CD4-positive, alpha-beta T cell treated with Interleukin-21 for 1 hour (primary cell): Measurements from ENCODE around the gene TMEM204.
A peak's percentile ranks its signal among the peaks of the same experiment; 100 is the strongest.
"Not testable (repeated sequence)": the region's sequence is repeated elsewhere in the genome, so short reads cannot be mapped to it uniquely, and the experiment has no call there.

ENCODE experiments used
- DNase-seq: peaks from one replicate; pipeline ENCODE4 v3.0.0-alpha.2; 2020

TMEM204 gene

GRCh38 chr16:1560153-1560552 lies 26.7 kb downstream of the TMEM204 start:
- no peak for DNase-seq

DNA sequence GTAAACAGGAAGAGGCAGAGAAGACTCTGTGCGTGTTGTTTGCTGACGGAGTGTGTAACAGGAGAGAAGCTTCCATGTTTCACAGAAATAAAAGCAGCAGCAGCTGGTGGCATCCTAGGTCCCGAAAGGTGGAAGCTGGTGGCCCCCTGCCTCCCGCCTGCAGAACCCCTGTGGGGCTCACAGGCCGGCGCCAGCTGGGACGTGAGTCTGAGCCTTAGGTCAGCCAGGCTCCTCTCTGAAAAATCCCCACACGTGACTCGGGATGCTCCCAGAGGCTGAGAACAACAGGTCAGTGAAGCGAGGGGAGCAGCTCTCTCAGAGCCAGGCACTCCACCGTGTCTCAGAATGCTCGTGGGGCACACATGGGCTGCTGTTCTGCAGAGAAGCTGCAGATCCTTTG lies 27.4 kb downstream of the TMEM204 start:
- DNase-seq: no peak

- DNase-seq: no peak
Observed at GRCh38 chr16:1561266-1561665, 27.8 kb downstream of the TMEM204 start.

DNA sequence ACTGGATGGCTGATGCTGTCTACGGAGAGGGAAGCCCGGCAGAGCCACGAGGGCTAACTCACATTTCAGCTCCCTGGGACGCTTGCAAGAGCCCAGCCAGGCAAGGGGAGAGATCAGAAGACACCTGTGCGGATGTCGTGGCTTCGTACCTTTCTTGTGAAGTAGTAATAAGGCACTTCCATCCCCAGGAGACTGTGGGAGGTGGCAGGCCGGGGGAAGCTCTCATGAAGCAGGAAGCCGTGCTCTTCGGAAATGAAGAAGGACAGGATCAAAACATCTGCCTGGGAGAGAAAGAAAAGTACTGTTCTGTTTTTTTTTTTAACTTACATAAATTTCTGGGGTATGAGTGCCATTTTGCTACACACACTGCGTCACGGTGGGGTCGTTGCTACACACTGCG lies 28.4 kb downstream of the TMEM204 start:
- no peak for DNase-seq

- DNase-seq: no peak
Observed at GRCh38 chr16:1563786-1564185, 30.3 kb downstream of the TMEM204 start.

DNA sequence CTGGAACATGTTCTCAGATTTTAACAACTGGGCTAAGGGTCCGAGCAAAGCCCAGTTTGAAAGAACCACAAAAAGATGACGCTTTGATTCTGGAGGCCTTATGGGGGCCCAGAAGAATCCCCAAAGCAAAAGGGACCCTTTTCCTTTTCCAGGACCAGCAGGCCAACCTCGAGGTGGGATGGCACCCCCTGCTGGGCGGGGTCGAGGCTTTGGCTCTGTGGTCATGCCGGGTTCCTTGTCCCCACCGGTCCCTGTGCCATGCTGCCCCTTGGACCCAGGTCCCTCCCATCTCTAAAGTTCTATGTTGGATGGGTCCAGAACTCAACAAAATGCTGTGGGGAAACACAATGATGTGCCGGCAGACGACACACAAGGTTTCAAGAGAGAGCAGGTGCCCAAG lies 30.9 kb downstream of the TMEM204 start:
- DNase-seq: peak; percentile 9

DNA sequence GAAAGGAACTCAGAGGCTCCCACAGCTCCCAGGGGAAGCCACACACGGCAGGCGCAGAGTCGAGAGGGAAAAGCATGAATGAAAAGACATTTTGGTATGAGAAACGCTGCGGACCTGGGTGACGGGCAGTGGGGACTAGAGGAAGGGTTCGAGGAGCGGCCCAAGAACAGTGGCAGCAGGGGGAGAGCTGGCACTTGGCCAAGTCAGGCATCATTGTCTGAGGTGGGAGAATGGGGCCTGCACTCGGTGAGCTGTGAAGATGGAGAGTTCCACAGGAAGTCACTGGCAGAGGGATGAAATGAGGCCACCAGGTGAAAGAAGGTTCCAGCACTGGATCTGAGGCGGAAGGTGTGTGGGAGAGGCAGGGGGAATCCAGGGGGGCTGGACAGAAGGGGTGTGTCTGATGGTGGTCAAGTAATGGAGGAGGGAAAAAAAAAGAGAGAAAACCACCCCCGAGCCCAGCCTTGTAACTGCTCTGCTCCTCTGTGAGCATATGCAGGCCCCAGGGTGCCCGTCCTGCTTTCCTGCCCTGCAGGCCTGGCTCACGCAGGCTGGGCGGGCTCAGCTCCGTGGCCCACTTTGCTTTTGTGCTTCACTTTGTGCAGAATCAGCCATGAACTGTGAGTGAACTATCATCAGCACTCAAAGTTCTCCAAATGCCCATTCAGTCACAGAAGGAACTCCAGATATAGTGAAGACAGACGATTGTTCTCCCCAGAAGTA lies 31.8 kb downstream of the TMEM204 start:
- DNase-seq: no peak

- no peak for DNase-seq
Observed at GRCh38 chr16:1567988-1568387, 34.5 kb downstream of the TMEM204 start.

DNA sequence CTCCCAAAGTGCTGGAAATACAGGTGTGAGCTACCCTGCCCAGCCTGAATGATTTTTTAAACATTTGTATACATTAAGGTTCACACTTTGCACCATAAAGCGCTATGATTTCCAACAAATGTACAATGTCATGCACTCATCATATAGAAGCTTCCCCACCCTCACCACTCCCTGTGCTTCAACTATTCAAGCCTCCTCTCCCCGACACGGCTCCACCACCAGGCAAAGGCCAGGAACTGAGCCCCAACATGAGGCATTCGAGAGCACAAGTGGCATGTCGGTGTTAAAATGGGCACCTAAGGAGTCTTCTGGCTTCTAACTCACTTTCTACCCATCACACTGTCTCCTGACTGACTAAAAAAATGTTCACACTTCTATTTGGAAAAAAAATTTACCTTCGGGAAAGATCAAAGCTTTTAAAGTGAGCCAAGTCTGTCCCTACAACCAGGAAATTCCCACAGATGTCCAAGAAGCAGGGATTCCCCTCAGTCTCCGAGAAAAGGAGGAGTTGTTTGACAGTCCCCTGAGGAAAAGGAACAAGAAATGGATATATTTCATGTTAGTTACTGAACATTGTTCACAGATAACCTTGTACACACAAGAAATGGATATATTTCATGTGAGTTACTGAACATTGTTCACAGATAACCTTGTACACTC lies 37.7 kb downstream of the TMEM204 start:
- DNase-seq: no peak

DNA sequence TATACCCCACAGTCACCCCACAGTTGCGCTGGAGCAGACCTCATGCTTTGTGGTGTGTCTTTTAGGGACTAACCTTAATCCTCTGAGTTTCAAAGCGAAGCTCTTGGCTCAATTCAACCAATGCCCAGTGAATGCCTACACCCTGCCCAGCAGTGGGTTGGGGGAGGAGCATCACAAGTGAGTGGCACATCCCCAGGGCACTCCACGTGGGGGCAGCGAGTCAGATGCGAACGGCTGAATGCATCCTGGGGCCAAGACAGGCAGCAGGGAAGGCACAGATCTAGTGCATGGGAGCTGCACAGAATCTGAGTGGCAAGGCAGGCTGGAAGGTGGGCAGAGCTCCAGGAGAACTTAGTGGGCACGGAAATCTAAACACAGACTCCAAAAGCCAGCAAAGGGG lies 39.2 kb downstream of the TMEM204 start:
- no peak for DNase-seq

DNA sequence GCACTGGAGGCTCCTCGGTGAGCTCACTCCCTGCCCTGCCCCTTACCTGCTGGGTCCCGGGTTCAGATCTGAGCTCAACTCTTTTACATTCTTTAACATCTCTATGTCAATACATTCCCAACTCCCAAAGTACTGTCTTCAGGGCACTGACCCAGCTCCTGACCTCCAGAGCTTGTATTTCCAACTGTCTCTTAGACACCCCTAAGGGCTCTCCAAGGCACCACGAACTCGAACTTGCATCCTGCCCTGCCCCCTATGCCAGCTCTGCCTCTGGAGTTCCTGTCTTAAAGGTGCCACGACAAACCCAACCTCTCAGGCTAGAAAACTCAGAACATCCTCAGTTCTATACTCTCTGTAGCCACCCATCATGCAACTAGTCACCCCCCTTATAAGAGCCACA lies 39.8 kb downstream of the TMEM204 start:
- DNase-seq: no peak

DNA sequence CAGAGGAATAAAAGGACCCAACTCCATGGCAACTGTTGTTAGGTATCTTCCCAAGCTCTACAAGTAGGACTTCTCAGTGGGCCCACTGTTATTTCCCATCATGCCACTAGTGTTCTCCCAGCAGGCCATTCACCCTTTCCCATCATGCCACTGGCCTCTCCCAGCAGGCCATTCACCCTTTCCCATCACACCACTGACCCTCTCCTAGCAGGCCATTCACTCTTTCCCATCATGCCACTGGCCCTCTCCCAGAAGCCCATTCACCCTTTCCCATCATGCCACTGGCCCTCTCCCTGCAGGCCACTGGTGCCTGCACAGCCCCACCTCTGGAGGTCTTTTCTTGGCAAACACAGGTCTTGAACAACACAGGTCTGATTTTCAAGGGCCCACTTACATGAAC lies 42.1 kb downstream of the TMEM204 start:
- DNase-seq: no peak

DNA sequence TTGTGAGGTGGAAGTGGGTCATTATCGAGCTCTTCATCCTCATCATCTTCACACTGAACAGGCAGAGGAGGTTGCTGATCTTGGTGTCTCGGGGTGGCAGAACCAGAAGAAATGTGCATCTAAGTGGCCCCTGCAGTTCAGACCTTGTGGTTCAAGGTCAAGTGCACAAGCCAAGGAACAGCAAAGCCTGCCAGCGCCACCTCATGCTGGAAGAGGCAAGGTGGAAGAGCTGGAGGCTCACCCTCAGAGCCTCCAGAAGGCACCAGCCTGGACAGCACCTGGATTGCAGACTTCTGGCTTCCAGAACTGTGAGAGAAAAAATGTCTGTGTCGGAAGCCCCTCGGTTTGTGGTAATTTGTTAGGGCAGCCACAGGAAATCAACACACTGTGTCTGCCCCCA lies 45.7 kb downstream of the TMEM204 start:
- peak; percentile 32 for DNase-seq

GRCh38 chr16:1580256-1580655 lies 46.8 kb downstream of the TMEM204 start:
- DNase-seq: no peak

DNA sequence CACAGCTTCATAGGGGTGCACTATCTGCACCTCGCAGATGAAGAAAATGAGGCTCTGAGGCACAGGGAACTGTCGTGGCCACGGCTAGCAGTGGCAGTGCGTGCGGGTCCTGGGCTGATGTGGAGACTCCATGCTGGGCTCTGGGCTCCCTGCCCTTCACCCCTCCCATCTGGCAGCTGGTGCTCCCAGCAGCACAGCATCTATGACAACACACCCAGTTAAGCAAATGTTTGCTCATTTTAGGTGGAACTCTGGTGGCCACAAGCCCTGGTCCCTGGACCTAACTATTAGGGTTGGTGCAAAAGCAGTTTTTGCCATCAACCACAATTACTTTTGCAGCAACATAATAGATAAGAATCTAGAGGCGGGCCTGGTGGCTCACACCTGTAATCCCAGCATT lies 47.5 kb downstream of the TMEM204 start:
- no peak for DNase-seq

DNA sequence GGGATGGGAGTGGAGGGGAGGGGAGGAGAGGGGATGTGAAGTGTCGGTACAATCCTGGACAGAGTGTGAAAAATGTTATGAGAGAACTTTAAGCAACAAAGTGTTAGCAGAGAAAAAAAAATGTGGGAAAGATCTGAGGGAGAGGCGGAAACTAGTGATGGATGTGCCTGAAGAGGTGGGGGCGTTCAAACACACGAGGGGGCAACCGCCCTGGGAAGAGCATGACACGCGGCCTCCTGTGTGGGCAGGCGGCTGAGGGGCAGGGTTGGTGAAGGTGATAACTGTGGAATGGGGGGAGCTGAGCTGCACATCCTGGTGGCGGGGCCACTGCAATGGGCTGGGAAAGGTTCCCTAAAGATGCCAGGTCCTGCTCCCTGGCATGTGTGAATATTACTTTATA lies 48.3 kb downstream of the TMEM204 start:
- DNase-seq: no peak

DNA sequence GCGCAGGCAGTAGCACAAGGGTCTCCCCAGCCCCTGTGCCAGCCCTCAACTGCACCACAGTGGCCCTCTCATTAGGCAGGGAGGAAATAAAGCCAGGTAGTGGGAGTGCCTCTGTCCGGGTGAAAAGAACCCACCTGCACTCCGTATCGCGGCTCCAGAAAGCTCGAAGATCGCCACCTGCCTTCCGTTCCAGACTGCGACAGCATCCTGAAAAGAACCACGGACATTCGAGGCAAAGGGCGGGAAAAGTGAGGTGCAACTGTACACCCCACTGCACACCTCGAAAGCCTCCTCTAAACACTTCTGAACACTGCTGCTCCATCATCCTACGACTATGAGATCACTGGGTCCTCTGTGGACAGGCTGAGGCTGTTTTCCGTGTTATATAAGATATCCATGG lies 49.7 kb downstream of the TMEM204 start:
- no peak for DNase-seq

DNA sequence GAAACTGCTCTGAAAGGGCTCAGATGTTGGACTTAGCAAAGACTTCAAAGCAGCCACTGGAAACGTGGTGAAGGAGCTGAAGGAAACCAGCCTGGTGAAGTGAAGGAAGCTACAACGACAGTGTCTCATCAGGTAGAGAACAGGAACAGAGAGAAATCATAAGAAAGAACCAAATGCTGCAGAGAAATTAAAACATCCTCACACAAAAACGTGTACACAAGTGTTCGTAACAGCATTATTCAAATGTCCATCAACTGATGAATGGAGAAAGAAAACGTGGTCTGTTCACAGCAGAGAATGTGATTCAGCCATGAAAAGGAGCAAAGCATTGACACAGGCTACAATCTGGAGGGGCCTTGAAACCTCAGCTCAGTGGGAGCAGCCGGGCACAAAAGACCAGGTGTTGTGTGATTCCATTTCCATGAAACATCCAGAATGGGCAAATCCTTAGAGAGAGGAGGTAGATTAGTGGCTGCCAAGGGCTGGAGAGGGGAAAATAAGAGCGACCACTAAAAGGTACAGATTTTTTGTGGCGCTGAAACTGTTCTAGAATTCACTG lies 51.5 kb downstream of the TMEM204 start:
- no peak for DNase-seq

DNA sequence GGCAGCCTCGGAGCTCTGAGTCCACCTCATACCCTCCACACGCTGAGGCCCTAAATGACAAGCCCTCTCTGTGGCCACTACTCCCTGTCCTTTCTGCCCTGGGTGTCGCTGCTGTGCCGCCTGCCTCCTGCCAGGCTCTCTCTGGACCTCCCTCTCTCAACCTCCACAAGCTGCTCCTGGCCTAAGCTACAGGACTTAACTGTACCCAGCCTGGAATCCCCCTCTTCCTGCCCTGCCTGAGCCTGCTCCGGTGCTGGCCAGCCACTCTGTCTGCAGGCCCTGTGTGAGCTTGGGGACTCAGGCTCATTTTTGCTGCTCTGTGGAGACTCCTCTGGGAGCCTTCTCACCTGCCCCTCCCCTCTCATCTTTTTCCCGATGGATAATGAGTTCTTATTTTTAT lies 56.9 kb downstream of the TMEM204 start:
- no peak for DNase-seq

DNA sequence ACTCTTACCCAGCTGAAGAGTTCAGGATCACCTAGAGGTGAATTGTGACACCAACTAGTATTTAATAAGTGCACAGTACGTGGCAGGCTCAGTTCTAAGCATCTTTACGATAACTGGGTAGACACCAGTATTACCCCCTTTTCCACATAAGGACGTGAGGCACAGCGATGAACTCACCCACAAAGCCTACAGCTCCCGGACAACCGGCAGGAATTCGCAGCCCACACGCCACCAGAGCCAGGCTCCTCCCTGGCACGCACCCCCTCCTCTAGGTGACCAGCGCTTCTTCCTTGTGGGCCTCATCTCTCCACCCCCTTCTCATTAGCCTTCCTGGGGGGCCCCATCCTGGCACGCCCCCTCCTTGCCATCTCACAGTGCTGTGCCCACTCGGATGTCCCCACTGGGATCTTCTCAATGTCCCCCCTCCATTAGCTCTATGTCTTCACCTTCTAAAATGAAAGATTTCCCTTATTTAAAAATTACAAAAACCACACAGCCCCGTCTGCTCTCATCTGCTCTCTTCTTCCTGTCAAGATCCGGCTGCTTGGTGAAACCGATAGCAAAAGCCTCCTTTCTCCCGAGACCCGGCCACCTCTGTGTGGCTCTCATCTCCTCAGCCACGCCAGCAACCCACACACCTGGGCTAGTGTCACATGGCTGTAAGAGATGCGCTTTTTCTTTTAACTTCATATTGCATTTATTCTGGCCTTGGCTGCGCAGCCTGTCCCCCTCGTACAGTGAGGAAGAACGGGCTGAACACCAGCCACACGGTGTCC lies 57.7 kb downstream of the TMEM204 start:
- DNase-seq: no peak

- DNase-seq: no peak
Observed at GRCh38 chr16:1592446-1592845, 59.0 kb downstream of the TMEM204 start.

GRCh38 chr16:1595511-1595910 lies 62.0 kb downstream of the TMEM204 start:
- not testable (repeated sequence) for DNase-seq

DNA sequence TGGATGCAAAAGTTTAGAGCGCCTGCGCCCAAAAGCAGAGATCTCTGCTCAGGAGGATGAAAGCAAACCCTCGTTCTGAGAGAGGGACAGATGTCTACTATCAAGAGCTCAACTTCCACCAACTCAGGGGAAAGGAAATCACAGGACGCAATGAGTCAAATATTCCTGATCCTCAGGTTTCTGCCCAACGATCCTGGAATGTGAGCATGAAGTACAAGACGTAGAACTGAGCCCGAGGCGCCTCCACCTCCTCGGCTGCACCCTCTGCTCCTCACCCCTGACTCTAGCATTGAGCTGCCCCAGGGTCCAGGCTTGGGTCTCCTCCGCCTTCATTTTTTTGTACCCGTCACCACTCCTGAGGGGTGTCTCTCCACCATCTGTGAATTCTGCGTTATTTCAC lies 63.0 kb downstream of the TMEM204 start:
- no peak for DNase-seq

DNA sequence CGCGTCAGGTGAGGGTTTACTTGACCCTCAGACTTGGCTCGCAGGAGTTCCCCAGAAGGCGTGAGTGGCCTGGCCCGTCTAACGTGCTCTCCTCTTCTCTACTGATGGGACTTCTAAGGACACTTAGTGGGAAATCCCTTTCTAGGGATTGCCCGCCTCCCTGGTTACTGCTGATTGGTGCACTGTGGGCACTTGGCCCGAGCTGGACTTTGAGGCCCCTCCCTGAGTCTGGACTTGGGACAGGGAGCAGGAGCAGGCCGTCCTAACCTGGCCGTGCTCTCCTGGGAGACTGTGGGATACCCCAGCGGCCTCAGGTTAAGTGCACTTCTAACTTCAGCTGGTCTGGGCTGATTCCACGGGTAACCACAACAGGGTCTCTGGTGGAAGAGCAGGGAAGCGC lies 63.7 kb downstream of the TMEM204 start:
- no peak for DNase-seq
